Ishikawa (cell line): Measurements from ENCODE around the gene PPID.

Experiments
- TAF1 ChIP-seq: IDR thresholded peaks from 2 replicates; pipeline ENCODE4 v1.6.1; 2012; ENCODE audit warnings: low read depth, mild to moderate bottlenecking
- TF ChIP-seq, protein P1 (sequence below): IDR thresholded peaks from 2 replicates; pipeline ENCODE4 v1.6.1; 2012

GRCh38 chr4:158721680-158722079 lies 1.5 kb downstream of the PPID start:
- TF ChIP-seq, protein P1, sequence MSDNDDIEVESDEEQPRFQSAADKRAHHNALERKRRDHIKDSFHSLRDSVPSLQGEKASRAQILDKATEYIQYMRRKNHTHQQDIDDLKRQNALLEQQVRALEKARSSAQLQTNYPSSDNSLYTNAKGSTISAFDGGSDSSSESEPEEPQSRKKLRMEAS, result no peak
- TF ChIP-seq TAF1, result no peak
